Measurements from ENCODE around the gene TMEM163.
"Not testable (repeated sequence)": the region's sequence is repeated elsewhere in the genome, so short reads cannot be mapped to it uniquely, and the experiment has no call there.

TMEM163 gene

GRCh38 chr2:134512734-134513464 lies 205.9 kb downstream of the TMEM163 start:
- DNase-seq, result no peak

DNA sequence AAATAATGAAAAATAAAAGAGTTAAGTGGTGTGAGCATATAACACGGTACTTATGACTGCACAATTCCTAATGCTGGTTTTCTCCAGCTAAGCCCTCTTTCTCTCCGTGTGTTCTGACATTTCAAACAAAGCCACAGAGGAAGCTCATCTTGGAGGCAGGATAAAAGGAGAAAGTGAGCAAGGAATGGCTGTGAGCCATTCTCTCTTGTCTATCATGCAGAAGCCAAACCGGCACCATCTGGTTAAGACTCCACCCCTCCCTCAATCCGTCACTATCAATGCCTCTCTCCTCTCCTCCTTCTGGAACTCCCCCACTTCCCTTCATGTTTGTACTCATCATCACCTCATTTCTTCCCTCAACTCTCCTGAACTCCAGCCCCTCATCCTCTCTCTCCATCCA lies 210.4 kb downstream of the TMEM163 start:
- DNase-seq, result no peak

DNA sequence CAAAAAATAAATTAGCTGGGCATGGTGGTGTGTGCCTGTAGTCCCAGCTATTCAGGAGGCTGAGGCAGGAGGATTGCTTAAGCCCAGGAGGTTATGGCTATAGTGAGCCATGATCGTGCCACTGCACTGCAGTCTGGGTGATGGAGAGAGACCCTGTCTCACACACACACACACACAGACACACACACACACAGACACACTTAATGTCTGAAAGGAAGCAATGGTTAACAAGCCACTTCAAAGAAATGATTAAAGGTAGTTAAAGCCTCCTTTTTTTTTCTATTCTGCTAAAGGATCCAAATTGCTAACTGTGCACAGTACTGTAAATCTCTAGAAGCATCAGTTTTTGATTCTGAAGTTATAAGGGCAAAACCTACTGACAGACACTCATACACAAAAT lies 211.1 kb downstream of the TMEM163 start:
- no peak for DNase-seq

DNA sequence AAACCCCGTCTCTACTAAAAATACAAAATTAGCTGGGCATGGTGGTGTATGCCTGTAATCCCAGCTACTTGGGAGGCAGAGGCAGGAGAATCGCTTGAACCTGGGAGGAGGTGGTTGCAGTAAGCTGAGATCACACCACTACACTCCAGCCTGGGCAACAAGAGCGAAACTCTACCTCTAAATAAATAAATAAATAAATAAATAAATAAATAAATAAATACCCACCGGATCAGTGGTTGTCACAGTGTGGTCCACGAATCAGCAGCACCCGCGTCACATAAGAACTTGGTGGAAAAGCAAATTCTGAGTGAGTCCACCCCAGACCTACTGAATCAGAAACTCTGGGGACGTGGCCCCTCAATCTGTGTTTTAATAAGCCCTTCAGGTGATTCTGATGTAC lies 211.6 kb downstream of the TMEM163 start:
- DNase-seq, result not testable (repeated sequence)

DNA sequence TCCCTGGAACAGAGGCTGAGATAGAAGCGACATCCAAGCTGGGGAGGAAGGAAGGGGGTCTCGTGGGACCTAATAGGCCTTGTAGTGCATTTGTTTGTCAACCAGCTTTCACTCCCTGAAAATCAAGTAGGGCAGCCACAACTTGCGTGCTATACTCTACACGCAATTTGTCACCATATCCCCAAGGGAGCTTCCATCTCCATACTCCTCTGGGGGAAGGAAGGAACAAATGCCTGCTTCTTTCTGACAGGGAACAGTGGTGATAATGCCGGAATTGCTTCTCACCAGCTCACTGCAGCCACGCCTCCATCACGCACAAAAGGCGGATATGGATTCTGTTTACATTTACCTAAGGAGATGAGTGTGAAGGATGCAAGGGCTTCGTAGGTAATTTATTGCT lies 213.4 kb downstream of the TMEM163 start:
- no peak for DNase-seq

- no peak for DNase-seq
These were observed 214.0 kb downstream of the TMEM163 start for GRCh38 chr2:134504586-134505336.

DNA sequence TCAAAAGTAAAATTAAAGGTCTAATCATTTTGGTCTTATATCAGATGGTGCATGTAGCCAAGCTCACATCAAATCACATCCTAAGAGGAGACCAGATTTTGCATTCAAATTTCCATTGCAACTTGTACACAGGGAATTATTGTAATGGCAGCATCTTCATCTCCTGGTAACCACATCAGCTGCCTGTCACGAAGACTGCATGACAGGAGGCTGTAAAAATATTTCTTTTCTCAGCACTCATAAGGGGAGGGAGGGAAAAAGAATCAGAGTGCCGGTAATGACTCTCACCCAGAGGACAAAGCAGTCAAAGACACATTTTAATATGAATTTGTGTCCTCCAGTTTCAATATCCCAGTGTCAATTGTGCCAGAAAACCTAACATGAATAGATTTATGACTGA lies 216.7 kb downstream of the TMEM163 start:
- no peak for DNase-seq

GRCh38 chr2:134501476-134502091 lies 217.2 kb downstream of the TMEM163 start:
- no peak for DNase-seq

- no peak for DNase-seq
These were observed 218.4 kb downstream of the TMEM163 start for GRCh38 chr2:134500211-134500935.

- no peak for DNase-seq
These were observed 219.4 kb downstream of the TMEM163 start for GRCh38 chr2:134499307-134499926.

DNA sequence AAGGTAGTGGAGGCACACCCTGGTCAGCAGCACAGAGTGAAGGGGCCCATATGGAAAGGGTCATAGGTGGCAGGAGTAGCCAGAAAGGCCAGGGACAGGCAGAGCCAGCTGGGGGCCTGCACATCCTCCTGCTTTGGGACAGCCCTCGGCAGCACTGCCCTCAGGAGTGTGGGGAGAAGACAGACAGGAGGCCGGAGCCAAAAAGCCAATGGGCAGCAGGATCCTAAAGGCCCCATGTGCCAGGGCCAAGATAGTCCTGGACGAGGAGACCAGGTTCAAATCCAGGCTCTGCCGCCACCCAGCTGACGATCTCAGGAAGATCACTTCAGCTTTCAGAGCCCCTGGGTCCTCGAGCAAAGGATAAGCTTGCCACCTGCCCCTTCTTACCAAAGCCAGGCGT lies 220.1 kb downstream of the TMEM163 start:
- DNase-seq, result peak; percentile 24

- DNase-seq, result no peak
These were observed 225.0 kb downstream of the TMEM163 start for GRCh38 chr2:134493797-134494196.

- DNase-seq, result no peak
These were observed 226.9 kb downstream of the TMEM163 start for GRCh38 chr2:134491771-134492441.

DNA sequence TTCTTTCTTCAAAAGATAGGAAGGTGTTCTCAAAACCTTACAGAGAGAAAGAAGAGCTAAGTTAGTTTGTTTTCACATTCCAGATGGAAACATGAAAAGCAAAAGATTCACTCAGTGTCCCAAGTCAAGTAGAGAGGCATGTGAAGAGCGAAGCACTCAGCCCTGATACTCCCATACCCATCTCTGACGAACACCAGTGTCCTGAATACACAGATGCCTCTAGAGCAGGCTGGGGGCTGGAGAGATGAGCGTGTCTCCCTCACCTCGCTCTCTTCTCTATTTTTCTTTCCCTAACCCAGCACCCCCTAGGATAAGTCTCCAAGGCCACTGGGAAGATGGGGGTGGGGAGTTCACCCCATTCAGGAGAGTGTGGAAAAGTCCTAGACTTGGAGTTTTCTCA lies 227.8 kb downstream of the TMEM163 start:
- DNase-seq, result no peak

DNA sequence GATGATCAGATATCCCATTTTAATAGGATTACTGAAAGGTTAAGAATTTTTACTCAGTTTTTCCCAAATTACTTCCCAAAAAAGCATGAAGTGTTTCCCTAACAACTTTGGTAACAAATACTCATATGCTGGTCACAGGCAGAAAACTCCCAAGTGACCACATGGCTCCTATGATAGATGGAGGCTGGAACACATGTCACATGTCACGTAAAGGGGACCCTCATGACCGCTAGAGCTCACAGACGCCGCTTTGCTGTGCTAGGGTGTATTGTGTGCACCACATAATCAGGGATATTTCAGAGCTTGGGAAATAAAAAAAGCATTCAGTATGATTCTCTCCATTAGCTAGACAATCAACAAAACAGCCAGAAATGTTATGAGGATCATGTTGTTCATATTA lies 228.2 kb downstream of the TMEM163 start:
- DNase-seq, result no peak

- DNase-seq, result peak; percentile 28
These were observed 228.9 kb downstream of the TMEM163 start for GRCh38 chr2:134489732-134490384.

- DNase-seq, result peak; percentile 5
These were observed 235.9 kb downstream of the TMEM163 start for GRCh38 chr2:134482766-134483340.

DNA sequence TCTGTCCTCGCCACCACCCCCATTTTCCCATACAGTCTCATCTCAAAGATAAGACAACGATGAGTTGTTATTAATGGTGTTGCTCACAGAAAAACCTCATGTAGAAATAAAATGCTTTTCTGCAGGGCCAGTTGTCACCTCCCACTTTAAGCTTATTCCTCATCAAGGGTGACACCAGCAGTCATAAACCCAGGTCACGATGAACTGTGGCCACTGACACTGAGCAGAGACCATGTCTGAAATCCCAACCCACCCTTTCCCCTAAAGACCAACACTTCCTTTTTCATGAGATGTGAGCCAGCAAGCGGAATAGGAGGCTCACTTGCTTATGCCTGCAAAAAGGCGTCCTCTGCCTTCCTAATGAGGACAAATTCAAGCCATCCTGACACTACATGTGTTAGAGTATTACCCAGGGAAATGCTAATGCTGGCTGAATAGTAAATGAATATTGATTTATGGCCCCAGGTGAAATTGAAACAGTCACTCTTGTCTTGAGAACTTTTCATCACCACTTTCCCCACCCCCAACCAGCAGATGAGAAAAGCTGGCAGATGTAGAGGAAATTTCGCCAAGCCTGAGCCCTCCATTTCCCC lies 236.6 kb downstream of the TMEM163 start:
- DNase-seq, result no peak

GRCh38 chr2:134479696-134480330 lies 239.0 kb downstream of the TMEM163 start:
- peak; percentile 9 for DNase-seq

- DNase-seq, result peak; percentile 19
These were observed 241.8 kb downstream of the TMEM163 start for GRCh38 chr2:134476982-134477381.
